Lower leg skin (tissue), 4 donors: Measurements from ENCODE around the gene GRIK4. TPM values are rescaled to one million over a fixed set of nuclear protein-coding genes. Genes with fewer than 3 reads are reported as not detected.

Source experiments
- DNase-seq, 2 donors: peaks; one replicate each; pipeline ENCODE4 v3.0.0-alpha.2; 2019; ENCODE audit warnings: low spot score in 2 of 2
- H3K4me3 ChIP-seq: fragments of 200-600 bp; sonication (generic); 2 replicates; pipeline ENCODE4 v1.5.1; 2017; ENCODE audit warnings: mild to moderate bottlenecking, low read depth; ENCODE audit not compliant: poor library complexity, severe bottlenecking
- CTCF ChIP-seq, 3 donors: fragments of 450-650 bp; IDR thresholded peaks; one replicate each; pipeline ENCODE4 v1.5.1; 2016; ENCODE audit warnings: antibody characterized with exemption in 3 of 3, mild to moderate bottlenecking in 3 of 3, moderate library complexity in 2 of 3
- POLR2A ChIP-seq, 2 donors: fragments of 450-650 bp; IDR thresholded peaks; one replicate each; pipeline ENCODE4 v1.6.1; 2016 to 2017; ENCODE audit warnings: antibody characterized with exemption in 2 of 2, mild to moderate bottlenecking in 1 of 2, moderate library complexity in 1 of 2
- WGBS, 2 donors: methylation state at CpG; one replicate each; pipeline ENCODE4 v1.1.5; 2018; 5-methylcytosine and 5-hydroxymethylcytosine counted together
- intact Hi-C: fragments of 100-400 bp; cut with DNase I; formaldehyde crosslinking; loops from one replicate; pipeline ENCODE4 v1.15.0; 2023; ENCODE audit warnings: low total_unique reads
- total RNA-seq, 4 donors: library from RNA; depleted of rRNA; stranded (reverse); fragments of >200 nt; gene quantifications; one replicate each; pipeline ENCODE4 v1.1.0, GENCODE V29; 2016

Gene GRIK4
- total RNA-seq, 4 donors from 2014 or later: 0.06 to 0.67 TPM; not detected in 2

- intact Hi-C loops: no loop called here
- TF ChIP-seq CTCF (IDR thresholded peaks at IDR 0.05): no peak
Measured at GRCh38 chr11:120695426-120695825, 183.9 kb downstream of the GRIK4 start.

DNA sequence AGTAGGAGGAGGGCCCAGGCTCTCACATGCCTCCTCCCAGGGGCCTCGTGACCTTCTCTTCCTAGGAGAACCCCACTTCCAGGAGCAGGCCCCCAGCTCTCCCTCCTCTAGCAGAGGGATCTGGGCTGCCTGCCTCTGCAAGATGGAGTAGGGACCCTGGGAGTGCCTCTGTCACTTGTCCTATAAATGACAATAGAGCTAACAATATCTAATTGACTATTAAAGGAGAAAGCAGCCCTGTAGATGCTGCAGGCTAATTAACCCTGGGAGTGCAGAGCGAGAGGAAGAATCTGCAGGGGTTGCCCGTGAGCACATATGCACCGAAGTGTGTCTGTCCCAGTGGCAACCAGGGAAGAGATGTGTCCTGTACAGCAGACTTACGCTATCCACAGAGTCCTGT lies 184.4 kb downstream of the GRIK4 start:
- no peak for DNase-seq
- no peak for TF ChIP-seq POLR2A (IDR thresholded peaks at IDR 0.05)
- TF ChIP-seq CTCF (IDR thresholded peaks at IDR 0.05): no peak
- intact Hi-C loops: no loop called here

More at GRCh38 chr11:120695426-120695825, 183.9 kb downstream of the GRIK4 start:
- H3K4me3 ChIP-seq: no peak overlapping the region
- no peak for DNase-seq
- WGBS, 2 donors: 87 to 92% methylated on average over 7 to 8 of the region's 8 CpGs

GRCh38 chr11:120696597-120697218 lies 185.2 kb downstream of the GRIK4 start:
- intact Hi-C loops: no loop called here
- 39 to 44% methylated on average over 11 of the region's 11 CpGs for WGBS, 2 donors

More for the DNA sequence above, 184.4 kb downstream of the GRIK4 start:
- H3K4me3 ChIP-seq: no peak overlapping the region
- 94 to 97% methylated on average over 5 of the region's 5 CpGs for WGBS, 2 donors

DNA sequence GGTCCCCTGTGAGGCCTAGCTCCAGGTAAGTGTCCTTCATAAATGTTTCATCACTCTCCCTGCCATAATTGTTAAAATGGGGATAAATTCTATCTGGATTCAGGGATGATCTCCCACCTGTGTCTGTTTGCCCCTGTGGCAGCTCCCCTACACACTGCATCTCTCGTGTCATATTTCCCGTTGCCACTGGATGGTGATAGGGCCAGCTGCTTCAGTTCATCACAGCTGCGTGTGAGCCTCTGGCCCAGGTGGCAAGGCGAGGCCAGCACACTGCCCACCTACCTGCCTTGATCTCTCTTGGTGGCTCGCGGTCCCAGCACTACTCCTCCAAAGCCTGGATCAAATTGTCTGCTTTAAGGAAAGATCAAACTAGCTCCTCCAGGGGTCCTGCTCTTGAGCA lies 187.4 kb downstream of the GRIK4 start:
- intact Hi-C loops: no loop called here
- H3K4me3 ChIP-seq: no peak overlapping the region
- WGBS, 2 donors: 85 to 88% methylated on average over 6 of the region's 6 CpGs
- TF ChIP-seq POLR2A (IDR thresholded peaks at IDR 0.05) (no peak), CTCF (IDR thresholded peaks at IDR 0.05) (no peak)
- no peak for DNase-seq

More at GRCh38 chr11:120696597-120697218, 185.2 kb downstream of the GRIK4 start:
- no peak overlapping the region for H3K4me3 ChIP-seq
- TF ChIP-seq CTCF (IDR thresholded peaks at IDR 0.05) (no peak), POLR2A (IDR thresholded peaks at IDR 0.05) (no peak)
- DNase-seq: no peak

- no peak for DNase-seq
- TF ChIP-seq POLR2A (IDR thresholded peaks at IDR 0.05): no peak
- intact Hi-C loops: no loop called here
- no peak overlapping the region for H3K4me3 ChIP-seq
- WGBS, 2 donors: 54 to 61% methylated on average over 3 of the region's 3 CpGs
Measured at GRCh38 chr11:120702656-120703055, 191.1 kb downstream of the GRIK4 start.

DNA sequence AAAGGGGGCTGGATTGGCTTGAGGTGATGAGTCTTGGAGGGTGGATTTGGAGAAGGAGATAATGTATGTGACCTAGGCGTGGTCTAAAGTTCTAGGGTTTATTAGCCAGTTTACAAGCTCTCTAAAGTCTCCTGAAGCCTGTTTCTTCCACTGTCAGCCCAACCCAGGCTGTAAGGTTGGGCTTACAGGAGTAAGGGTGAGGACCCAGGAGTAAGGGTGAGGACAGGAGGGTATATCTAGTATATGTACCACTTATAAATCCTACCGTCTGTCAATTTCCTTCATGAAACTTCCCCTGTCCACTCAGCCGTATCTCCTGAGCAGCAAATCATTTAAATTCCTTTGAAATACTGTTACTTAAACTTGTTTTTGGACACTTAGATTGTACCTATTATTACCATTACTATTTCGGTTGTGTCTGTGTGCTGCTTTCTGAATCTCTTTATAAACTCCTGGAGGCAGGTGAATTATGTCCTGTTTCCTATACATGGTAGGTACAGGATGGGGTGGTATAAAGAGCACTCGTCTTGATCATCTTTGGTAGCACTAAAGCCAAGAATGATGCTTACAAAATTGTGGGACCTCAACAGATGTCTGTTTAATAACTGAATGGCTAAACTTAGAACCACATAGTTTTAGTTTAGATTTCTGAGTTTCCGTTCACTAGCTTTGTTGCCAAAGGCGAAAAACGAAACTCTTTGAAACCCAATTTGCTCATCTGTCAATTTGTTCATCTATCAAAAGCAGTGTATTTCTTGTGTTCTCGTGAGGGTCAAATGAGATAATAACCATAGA lies 192.0 kb downstream of the GRIK4 start:
- no peak overlapping the region for H3K4me3 ChIP-seq
- TF ChIP-seq CTCF (IDR thresholded peaks at IDR 0.05) (no peak), POLR2A (IDR thresholded peaks at IDR 0.05) (no peak)
- intact Hi-C loops: no loop called here
- 90 to 94% methylated on average over 9 of the region's 9 CpGs for WGBS, 2 donors
- DNase-seq: no peak
